ENCODE results near the gene G3BP2.

The G3BP2 gene

DNA sequence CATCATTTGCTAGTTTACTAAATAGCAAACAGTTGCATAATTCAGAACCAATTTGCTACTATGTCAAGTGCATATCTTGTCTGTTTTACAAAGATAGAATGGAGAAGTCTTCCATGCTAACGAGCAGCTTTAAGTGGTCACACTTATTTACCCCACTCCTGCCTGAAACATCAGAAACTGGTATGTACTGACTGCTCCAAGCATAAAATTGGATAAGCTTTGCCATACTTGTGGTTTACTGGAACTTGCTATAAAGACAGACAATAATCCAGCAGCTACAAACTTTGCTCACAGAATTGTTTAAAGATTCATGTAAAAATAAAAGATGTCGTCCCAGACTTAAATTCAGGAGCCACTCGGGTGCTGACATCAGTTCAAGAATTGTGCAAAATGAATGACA, 29.6 kb downstream of the G3BP2 start:
- no peak for DNase-seq

DNA sequence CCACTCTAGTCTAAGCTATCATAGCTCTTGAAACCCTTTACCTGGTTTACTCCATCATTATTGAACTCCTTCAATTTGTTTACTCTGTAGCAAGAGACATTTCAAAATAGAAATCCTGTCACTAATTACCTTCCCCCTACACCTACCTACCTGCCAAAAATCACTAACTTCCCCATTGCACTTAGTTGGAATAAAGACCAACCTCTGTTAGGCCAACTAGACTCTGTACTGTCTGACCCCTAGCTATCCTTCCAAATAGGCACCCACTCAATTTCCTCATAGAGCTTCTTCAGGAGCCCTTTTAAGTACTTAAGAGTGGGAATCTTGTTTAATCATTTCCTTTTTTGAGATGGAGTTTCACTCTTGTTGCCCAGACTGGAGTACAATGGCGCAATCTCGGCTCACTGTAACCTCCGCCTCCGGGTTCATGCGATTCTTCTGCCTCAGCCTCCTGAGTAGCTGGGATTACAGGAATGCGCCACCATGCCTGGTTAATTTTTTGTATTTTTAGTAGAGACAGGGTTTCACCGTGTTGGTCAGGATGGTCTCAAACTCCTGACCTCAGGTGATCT, 34.0 kb downstream of the G3BP2 start:
- DNase-seq: no peak

DNA sequence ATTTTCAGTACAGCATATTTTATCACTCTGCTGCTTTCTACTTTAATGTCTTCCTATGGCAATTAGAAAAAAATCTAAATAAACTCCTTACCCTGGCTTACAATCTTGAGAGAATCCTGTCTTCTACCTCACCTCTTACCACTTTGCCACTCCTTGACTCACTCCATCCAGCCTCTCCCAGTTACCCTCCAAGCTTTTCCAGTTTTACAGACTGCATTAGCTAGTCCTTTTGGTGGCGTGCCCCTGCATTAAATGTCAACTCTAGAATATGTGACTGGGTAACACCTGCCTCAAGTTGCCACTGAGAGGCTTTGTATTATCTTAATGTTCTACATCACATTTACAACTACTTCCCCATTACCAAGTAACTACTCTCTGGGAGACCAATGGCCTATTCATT, 35.4 kb downstream of the G3BP2 start:
- no peak for DNase-seq

DNA sequence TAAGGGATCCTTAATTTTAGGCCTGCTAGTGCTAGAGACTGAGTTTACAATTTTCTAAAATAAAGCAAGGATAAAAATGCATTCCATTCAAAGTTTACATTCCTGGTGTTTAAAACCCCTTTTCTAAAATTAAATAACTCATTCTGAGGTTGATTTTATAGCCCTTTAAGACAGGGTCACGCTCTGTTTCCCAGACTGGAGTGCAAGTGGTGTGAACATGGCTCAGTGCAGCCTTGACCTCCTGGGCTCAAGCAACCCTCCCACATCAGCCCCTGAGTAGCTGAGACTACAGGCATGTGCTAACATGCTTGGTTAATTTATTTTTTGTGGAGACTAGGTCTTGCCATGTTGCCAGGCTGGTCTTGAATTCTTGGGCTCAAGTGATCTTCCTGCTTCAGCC, 36.0 kb downstream of the G3BP2 start:
- no peak for DNase-seq

DNA sequence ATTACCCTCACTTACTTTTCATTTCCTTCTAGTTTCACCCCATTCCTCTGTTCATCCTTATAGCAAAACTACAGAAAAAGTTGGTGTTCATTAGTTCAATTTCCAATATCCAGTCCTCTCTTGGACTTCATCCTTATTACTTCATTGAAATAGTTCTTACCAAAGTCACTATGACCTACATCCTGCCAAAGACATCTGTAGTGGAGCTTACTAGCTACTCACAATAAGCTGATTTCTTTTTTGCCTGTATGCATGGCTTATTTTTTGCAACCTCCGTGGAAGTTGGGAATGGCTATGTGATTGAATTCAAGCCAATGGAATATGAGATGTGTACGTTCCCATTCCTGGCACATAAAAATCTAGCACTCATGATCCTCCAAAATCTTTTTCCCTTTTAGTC, 38.3 kb downstream of the G3BP2 start:
- DNase-seq: no peak

DNA sequence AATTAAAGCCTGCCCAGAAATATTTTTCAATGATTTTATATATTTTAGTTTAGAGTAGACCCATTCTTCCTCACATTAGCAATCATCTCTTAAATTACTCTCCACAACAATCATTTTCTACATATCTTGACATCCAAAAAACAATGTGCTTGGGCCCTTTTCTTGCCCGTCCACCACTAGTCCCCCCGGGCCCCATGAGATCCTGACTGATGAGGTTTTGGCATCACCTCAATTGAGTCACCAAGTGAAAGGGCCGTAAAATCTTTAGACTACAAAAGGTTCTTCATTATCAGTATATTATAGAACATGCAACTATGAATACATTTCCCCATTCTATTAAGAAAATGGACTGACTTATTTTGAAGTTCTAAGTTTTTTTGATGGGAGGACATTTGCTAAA, 38.9 kb downstream of the G3BP2 start:
- DNase-seq: no peak

DNA sequence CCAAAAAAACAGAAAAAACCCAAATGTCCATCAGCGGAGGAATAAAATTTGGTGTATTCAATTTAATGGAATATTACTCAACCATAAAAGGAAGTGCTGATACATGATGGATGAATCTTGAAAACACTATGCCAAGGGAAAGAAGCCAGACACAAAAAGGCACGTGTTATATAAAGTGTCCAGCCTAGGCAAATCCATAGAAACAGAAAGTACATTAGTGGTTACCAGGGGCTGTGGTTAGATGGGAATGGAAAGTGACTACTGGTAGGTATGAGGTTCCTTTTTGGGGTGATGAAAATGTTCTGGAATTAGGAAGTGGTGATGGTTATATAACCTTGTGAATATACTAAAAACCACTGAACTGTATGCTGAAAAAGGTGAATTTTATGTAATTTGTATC, 39.4 kb downstream of the G3BP2 start:
- DNase-seq: no peak

DNA sequence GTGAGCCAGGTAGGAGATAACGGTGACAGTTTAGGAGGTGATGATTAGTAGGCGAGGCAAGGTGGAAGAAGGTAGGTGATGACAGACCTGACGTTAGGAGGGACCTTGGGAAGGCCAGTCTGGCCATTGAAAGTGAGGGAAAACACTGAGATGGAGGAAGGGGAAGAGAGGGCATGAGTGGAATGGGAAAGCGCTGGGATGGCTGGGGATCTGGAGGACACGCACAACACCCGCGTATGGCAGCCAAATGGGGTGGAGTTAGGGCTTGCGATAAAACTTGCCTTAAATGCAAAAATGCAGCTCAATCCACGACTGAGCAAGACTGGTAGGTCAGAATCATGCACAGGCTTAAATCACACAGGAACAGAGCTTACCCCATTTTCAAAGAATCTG, 42.3 kb downstream of the G3BP2 start:
- DNase-seq: peak in 6 of 56 donors; percentile 1 to 45 (median 25)

DNA sequence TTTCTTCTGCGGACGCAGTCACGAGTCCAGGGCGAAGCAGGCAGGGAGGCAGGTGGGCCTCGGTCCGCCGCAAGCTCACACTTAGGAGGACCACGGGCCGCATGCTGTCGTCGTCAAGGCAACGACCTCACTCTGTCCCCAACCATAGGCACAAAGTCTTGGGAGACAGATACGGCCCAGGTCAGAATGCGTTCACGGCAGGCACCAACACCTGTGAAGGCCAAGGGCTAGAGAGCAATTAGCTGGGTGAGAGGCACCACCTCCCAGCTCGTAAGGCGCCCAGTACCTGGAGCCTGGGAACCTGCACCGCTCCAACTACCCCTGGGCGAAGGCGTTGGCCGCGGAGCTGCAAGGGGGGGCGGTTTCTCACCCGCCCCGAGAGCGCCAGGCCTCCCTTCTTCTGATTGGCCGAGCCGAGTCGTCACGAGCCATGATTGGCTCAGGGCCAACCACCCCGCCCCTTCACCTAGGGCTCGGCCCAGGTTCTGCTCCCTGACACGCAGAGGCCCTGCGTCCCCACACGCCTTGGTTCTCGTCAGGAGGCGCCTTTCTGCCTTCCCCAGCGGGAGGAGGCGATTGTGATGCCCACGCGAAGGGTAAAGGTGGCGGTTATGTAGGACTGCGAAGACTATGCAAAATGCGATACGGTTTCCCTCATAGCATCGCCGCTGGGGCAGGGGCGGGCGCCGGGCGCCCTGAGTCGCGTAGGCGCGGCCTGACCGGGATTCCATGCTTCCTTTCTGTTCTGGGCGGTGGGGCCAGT, 42.9 kb downstream of the G3BP2 start, which contains the start of gene CDKL2:
CDKL2 (minus strand) TSS at position 355 of the 763 bp plus-strand sequence. CDS start 4,540 bp downstream, outside the sequence.
- peak; percentile 10 to 87 (median 62) for DNase-seq

DNA sequence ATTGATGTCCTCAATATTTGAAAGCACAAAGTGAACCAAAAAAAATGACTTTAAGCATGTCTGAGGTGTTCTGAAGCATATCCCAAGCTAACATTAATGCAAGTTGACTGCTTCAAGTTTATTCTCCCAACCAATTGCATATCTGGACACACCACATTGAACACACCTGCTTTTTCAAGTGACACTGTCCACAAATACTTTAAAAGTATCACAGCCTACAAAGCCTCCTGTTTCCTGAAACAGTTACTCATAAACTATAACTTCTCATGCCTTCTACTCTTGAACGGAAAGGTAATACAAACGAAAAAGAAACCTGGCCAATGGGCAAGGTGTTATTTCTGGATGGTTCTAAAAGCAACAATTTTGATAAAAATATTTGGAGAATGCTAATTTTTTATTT, 44.0 kb downstream of the G3BP2 start:
- no peak for DNase-seq

DNA sequence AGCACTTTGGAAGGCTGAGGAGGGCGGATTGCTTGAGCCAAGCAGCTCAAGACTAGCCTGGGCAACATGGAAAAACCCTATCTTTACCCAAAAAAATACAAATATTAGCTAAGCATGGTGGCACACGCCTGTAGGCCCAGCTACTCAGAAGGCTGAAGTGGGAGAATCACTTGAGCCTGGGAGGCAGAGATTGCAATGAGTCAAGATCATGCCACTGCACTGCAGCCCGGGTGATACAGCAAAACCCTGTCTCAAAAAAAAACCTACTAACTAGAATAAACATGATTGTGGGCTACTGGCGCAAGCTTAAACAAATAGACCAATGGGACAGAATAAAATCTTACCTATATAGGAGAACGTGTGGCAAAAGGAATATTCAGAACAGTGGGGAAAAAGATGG, 50.2 kb downstream of the G3BP2 start:
- DNase-seq: no peak

DNA sequence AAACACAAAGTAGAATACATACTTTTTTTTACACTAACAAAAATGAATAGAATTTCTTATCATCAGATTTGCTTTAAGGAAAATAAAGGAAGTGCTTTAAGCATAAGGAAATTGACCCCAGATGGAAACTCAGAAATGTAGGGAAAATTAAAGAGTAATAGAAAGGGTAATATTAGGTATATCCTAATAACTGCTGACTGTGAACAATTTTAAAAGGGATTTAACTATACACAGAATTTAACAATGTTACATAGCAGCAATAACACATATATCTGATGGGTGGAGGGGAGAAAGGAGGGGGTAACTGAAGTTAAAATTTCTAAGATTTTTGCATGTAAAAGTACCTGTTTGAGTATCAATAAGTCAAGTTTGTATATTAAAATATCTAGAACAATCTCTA, 51.5 kb downstream of the G3BP2 start:
- no peak for DNase-seq

DNA sequence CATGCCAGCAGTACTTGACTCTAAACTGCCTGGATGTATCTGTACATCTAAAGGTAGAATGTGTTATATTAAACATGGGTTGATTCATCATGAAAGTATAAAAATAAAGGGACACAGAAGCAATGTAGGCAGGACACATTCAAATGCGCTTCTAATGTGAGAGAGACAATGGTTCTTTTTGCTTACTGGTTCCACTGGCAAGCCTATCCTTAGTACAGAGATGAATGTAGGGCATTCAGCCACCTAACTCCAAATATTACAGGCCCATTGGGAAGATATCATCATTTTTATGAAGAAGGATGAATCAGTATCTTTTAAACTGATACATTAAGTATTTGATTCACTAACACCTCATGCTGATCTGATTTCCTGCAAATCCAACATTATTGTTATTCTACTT, 60.9 kb downstream of the G3BP2 start:
- peak in 1 of 56 donors; percentile 16 for DNase-seq

DNA sequence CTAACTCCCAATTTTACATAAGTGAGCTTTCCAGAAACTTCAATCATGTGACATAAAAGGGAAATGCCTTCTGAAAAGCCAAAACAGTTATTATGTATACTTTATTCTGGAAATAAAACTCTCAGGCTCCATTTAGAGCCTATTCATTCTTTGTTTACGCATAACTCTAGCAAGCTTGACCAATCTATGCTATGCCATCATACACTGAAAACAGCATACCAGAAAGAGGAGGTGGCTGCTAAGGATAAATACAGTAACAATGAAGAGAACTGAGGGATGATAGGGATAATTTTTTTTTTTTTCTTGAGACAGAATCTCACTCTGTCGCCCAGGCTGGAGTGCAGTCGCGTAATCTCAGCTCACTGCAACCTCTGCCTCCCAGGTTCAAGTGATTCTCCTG, 67.3 kb downstream of the G3BP2 start:
- no peak for DNase-seq

DNA sequence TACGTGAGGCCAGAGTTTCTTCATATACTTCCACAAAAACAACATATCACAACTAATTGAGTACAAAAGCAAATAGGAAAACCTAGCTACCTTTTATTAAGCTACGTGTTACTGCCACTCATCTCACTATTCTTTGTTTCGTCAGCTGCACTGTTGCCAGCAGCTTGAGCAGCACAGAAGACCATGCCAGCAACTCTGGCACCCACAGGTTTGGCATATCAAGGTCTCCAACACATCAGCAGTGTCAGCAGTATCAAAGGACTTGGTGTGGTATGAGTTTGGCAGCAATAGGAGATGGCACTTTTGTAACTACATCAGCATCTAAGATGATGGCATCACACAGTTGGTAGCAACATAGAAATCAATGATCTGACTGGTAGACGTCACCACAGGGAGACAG, 73.6 kb downstream of the G3BP2 start:
- no peak for DNase-seq

DNA sequence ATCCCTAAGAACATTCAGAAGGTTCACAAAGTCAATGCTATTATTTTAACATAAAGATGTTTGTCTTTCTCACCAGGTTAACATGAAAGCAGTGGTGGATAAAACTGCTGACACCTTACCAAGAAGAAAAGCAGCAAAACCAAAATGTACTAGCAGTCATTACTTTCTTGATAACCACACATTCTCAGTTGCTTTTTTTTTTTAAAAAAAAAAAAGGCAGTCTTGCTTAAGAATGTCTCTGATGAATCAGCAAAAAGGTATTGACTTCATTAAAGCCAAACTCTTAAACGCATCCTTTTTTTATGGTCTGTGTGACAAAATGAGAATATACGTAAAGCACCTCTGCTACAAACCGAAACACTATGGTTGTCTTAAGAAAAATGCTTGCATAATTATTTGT, 74.8 kb downstream of the G3BP2 start:
- DNase-seq: no peak

DNA sequence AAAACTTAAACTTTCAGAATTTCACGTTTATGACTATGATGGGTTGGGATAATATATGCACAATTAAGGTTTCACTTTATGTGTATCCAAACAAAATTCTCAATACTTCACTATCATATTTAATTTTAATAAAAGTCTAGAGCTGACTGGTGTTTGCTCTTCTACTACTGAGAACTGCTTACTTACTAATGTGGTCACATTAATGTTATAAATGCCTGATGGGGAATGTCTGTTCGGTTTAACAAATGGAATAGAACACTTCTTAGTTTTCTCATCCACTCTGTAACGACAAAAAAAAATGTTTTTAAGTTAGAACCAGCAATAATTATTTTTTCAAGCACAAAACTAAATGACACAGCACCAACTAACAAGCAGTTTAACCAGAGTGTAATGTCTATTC, 77.2 kb downstream of the G3BP2 start:
- no peak for DNase-seq

DNA sequence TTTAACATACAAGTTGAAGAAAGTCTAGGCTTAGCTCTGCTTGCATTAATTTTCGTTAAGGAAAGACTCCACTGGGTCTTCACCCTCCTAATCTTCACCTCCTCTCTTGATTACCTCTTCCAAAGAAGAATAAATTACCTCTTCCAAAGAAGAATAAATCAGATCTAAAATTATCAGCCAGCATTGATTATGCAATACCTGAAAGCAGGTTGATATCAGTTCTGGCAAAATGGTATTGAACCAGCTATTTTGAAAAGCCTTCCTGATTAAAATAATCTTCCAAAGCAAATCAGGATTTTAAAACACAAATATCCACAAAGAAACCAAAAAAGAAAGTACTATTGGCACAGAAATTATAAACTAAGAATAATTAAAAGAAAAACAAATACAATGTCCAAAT, 79.8 kb downstream of the G3BP2 start:
- no peak for DNase-seq
